Mucosa of descending colon (tissue), 3 donors: ENCODE measurements around the gene IQCH. TPM values are rescaled to one million over a fixed set of nuclear protein-coding genes. Genes with fewer than 3 reads are reported as not detected.
"Not testable (repeated sequence)": the region's sequence is repeated elsewhere in the genome, so short reads cannot be mapped to it uniquely, and the experiment has no call there.

Experiments used
- ATAC-seq: fragments of 200-7000 bp; cut with Tn5 transposase; one replicate; pipeline ENCODE4 v1.9.1; 2020; ENCODE audit warnings: mild to moderate bottlenecking, moderate library complexity
- DNase-seq, 3 donors: peaks; one replicate each; pipeline ENCODE4 v3.0.0-alpha.2; 2020
- H3K36me3 ChIP-seq: fragments of 200-600 bp; one replicate; pipeline ENCODE4 v1.8.0; 2021; ENCODE audit warnings: low read depth, mild to moderate bottlenecking
- H3K4me1 ChIP-seq: fragments of 200-600 bp; one replicate; pipeline ENCODE4 v1.8.0; 2021; ENCODE audit warnings: low read depth, mild to moderate bottlenecking
- H3K4me3 ChIP-seq: fragments of 200-600 bp; one replicate; pipeline ENCODE4 v1.8.0; 2021; ENCODE audit warnings: mild to moderate bottlenecking
- H3K9me3 ChIP-seq: fragments of 200-600 bp; one replicate; pipeline ENCODE4 v1.8.0; 2021; ENCODE audit warnings: mild to moderate bottlenecking
- CTCF ChIP-seq: fragments of 200-600 bp; IDR thresholded peaks from one replicate; pipeline ENCODE4 v1.8.0; 2022; ENCODE audit warnings: antibody characterized with exemption, mild to moderate bottlenecking
- intact Hi-C, 2 donors: fragments of 100-400 bp; cut with DNase I in 1 of 2; cut with micrococcal nuclease in 1 of 2; formaldehyde crosslinking; loops; one replicate each; pipeline versions ENCODE4 v1.11.0 to v1.11.1; 2022; cut with DNase I, micrococcal nuclease
- total RNA-seq, 3 donors: library from RNA; stranded (reverse); fragmentation: NEBNext Ultra II Directional in 2 of 3; extraction: Animal tissue kit (Norgen Biotek cat#: 25700) in 2 of 3; gene quantifications; one replicate each; pipeline versions ENCODE4 v1.2.1 to v1.2.4, GENCODE V29; 2021 to 2023
- donor health status: DM: no; HTN: no; CAD: no; lungs with moderate emphysema.
- donor health status: DM: no; HTN: no; CAD: no.
- donor health status: DM: no; HTN: yes; CAD: no.

Gene IQCH
- total RNA-seq, 3 donors from 2014 or later, result 2.2 to 3.0 (median 2.2) TPM

- Histone ChIP-seq H3K4me1 (peaks cover 14% of the 10 kb centered on the region), H3K9me3 (no peaks in the 10 kb centered on the region), H3K4me3 (no peak overlapping the region), H3K36me3 (no peaks in the 10 kb centered on the region)
- ATAC-seq (peak; percentile 93), DNase-seq (no peak)
- TF ChIP-seq CTCF, result no peak
- intact Hi-C loops, result no loop called here
Measured at GRCh38 chr15:67267951-67268941, 13.7 kb downstream of the IQCH start.

- DNase-seq (no peak), ATAC-seq (no peak)
- Histone ChIP-seq H3K4me3 (no peak overlapping the region), H3K36me3 (no peaks in the 10 kb centered on the region), H3K4me1 (no peaks in the 10 kb centered on the region), H3K9me3 (no peaks in the 10 kb centered on the region)
- TF ChIP-seq CTCF, result no peak
- intact Hi-C loops, result no loop called here
Measured at GRCh38 chr15:67274236-67274635, 19.6 kb downstream of the IQCH start.

DNA sequence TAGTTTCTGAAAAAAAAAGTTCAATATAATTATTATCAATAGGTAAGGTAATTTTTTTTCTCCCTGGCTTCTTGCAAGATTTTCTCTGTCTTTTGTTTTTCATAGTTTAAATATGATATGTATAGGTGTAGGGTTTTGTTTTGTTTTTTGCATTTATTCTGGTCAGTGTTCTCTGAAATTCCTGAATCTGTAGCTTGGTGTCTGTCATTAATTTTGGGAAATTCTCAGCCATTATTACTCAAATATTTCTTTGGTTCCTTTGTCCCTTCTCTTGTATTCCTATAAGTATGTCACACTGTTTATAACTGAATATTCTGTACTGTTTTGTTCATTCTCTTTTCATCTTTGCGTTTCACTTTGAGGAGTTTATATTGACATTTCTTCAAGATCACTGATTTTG, 22.1 kb downstream of the IQCH start:
- Histone ChIP-seq H3K4me3 (no peak overlapping the region), H3K36me3 (no peaks in the 10 kb centered on the region), H3K4me1 (no peaks in the 10 kb centered on the region), H3K9me3 (no peaks in the 10 kb centered on the region)
- intact Hi-C loops, result no loop called here
- no peak for ATAC-seq
- no peak for DNase-seq
- no peak for TF ChIP-seq CTCF

DNA sequence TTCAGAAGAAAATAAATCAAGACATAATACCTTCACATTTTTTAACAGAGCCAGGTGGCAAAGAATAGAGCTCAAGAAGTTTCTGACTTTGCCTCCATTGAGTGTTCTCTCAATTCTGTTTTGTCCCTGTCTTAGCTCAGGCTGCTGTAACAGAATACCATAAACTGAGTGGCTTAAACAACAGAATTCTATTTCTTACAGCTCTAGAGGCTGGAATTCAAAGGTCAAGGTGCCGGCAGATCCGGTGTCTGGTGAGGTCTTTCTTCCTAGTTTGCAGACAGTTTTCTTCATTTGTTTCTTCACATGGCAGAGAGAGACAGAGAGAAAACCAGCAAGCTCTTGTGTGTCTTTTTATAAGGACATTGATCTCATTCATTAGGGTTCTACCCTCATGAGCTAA, 25.6 kb downstream of the IQCH start:
- DNase-seq (no peak), ATAC-seq (no peak)

GRCh38 chr15:67281714-67282113, 27.1 kb downstream of the IQCH start:
- DNase-seq (no peak), ATAC-seq (no peak)
- intact Hi-C loops, result no loop called here
- no peak overlapping the region for H3K4me3 ChIP-seq
- TF ChIP-seq CTCF, result no peak
- H3K36me3 ChIP-seq, result no peaks in the 10 kb centered on the region
- no peaks in the 10 kb centered on the region for H3K4me1 ChIP-seq
- H3K9me3 ChIP-seq, result peaks cover 5% of the 10 kb centered on the region

More for the DNA sequence above, 25.6 kb downstream of the IQCH start:
- Histone ChIP-seq H3K4me3 (no peak overlapping the region), H3K9me3 (no peaks in the 10 kb centered on the region), H3K4me1 (no peaks in the 10 kb centered on the region), H3K36me3 (no peaks in the 10 kb centered on the region)
- intact Hi-C loops, result no loop called here
- TF ChIP-seq CTCF, result no peak

GRCh38 chr15:67285625-67286024, 31.0 kb downstream of the IQCH start:
- H3K36me3 ChIP-seq, intact Hi-C loops, DNase-seq, H3K4me3 ChIP-seq, H3K4me1 ChIP-seq, ATAC-seq, H3K9me3 ChIP-seq: not testable (repeated sequence)

- intact Hi-C loops, H3K36me3 ChIP-seq, H3K4me3 ChIP-seq, DNase-seq, ATAC-seq, H3K9me3 ChIP-seq, H3K4me1 ChIP-seq: not testable (repeated sequence)
Measured at GRCh38 chr15:67286400-67286799, 31.8 kb downstream of the IQCH start.
